ELF-1 (cell line): ENCODE results near the gene FSTL4.

Source experiments
- DNase-seq: peaks from one replicate; pipeline ENCODE4 v3.0.0-alpha.2; 2016; ENCODE audit warnings: low read depth, low spot score

Gene FSTL4

GRCh38 chr5:133298447-133298846, 313.9 kb downstream of the FSTL4 start:
- no peak for DNase-seq

- DNase-seq: no peak
Measured at GRCh38 chr5:133297293-133297692, 315.0 kb downstream of the FSTL4 start.

GRCh38 chr5:133296624-133297023, 315.7 kb downstream of the FSTL4 start:
- DNase-seq: no peak

- DNase-seq: no peak
Measured at GRCh38 chr5:133295520-133295919, 316.8 kb downstream of the FSTL4 start.

GRCh38 chr5:133294380-133294779, 318.0 kb downstream of the FSTL4 start:
- no peak for DNase-seq

- no peak for DNase-seq
Measured at GRCh38 chr5:133293960-133294359, 318.4 kb downstream of the FSTL4 start.

GRCh38 chr5:133292300-133292699, 320.0 kb downstream of the FSTL4 start:
- no peak for DNase-seq

GRCh38 chr5:133291524-133291923, 320.8 kb downstream of the FSTL4 start:
- no peak for DNase-seq

- no peak for DNase-seq
Measured at GRCh38 chr5:133290669-133291240, 321.6 kb downstream of the FSTL4 start.

- no peak for DNase-seq
Measured at GRCh38 chr5:133289686-133290367, 322.5 kb downstream of the FSTL4 start.

- peak; percentile 64 for DNase-seq
Measured at GRCh38 chr5:133287500-133287899, 324.8 kb downstream of the FSTL4 start.

- no peak for DNase-seq
Measured at GRCh38 chr5:133286483-133286882, 325.9 kb downstream of the FSTL4 start.

GRCh38 chr5:133285583-133286021, 326.7 kb downstream of the FSTL4 start:
- no peak for DNase-seq

- DNase-seq: no peak
Measured at GRCh38 chr5:133284306-133284705, 328.0 kb downstream of the FSTL4 start.

- no peak for DNase-seq
Measured at GRCh38 chr5:133278317-133278716, 334.0 kb downstream of the FSTL4 start.

- no peak for DNase-seq
Measured at GRCh38 chr5:133277744-133278143, 334.6 kb downstream of the FSTL4 start.

- DNase-seq: no peak
Measured at GRCh38 chr5:133276171-133276570, 336.2 kb downstream of the FSTL4 start.

- no peak for DNase-seq
Measured at GRCh38 chr5:133275631-133276030, 336.7 kb downstream of the FSTL4 start.

GRCh38 chr5:133274597-133274935, 337.8 kb downstream of the FSTL4 start:
- peak; percentile 69 for DNase-seq

- peak; percentile 25 for DNase-seq
Measured at GRCh38 chr5:133273661-133274596, 338.4 kb downstream of the FSTL4 start.

GRCh38 chr5:133272345-133272744, 340.0 kb downstream of the FSTL4 start:
- no peak for DNase-seq

GRCh38 chr5:133271606-133272005, 340.7 kb downstream of the FSTL4 start:
- DNase-seq: no peak

- no peak for DNase-seq
Measured at GRCh38 chr5:133269691-133270090, 342.6 kb downstream of the FSTL4 start.
